GM12801 (cell line): ENCODE measurements around the gene EFHC1.

Experiments
- CTCF ChIP-seq: IDR thresholded peaks from one replicate; pipeline ENCODE4 v1.5.1; 2011; ENCODE audit warnings: control low read depth; ENCODE audit not compliant: insufficient read length; ENCODE audit errors: extremely low read depth

Gene EFHC1

GRCh38 chr6:52566853-52567279, 146.7 kb downstream of the EFHC1 start:
- no peak for TF ChIP-seq CTCF

GRCh38 chr6:52568320-52568719, 148.2 kb downstream of the EFHC1 start:
- no peak for TF ChIP-seq CTCF

- no peak for TF ChIP-seq CTCF
Observed at GRCh38 chr6:52570291-52570700, 150.2 kb downstream of the EFHC1 start.

- no peak for TF ChIP-seq CTCF
Observed at GRCh38 chr6:52571099-52571755, 151.1 kb downstream of the EFHC1 start.

GRCh38 chr6:52572536-52572935, 152.4 kb downstream of the EFHC1 start:
- no peak for TF ChIP-seq CTCF

GRCh38 chr6:52573295-52573694, 153.2 kb downstream of the EFHC1 start:
- TF ChIP-seq CTCF: no peak
